Measurements from ENCODE around the gene ZMYND19. TPM values are rescaled to one million over a fixed set of nuclear protein-coding genes. Genes with fewer than 3 reads are reported as not detected.

Gene ZMYND19
- total RNA-seq, 1 donor from 2014 or later, result 4.3 TPM

- H3K4me3 ChIP-seq, result peak overlapping the region in 1 of 2 donors; percentile 14
- intact Hi-C loops (cut with DNase I), result no loop called here
- H3K27me3 ChIP-seq, result no peaks in the 10 kb centered on the region
- no peaks in the 10 kb centered on the region for H3K9me3 ChIP-seq
- peak; percentile 25 to 78 for DNase-seq (ENCODE audit: low spot score in 2 of 2)
- H3K36me3 ChIP-seq, result peaks cover 4 to 6% of the 10 kb centered on the region in 2 donors
- peak overlapping the region; percentile 72 to 74 for H3K27ac ChIP-seq
- TF ChIP-seq CTCF (IDR thresholded peaks at IDR 0.05), result no peak
- H3K4me1 ChIP-seq, result peaks cover 3 to 21% of the 10 kb centered on the region in 2 donors
Observed at GRCh38 chr9:137547687-137548543, 42.4 kb downstream of the ZMYND19 start.

DNA sequence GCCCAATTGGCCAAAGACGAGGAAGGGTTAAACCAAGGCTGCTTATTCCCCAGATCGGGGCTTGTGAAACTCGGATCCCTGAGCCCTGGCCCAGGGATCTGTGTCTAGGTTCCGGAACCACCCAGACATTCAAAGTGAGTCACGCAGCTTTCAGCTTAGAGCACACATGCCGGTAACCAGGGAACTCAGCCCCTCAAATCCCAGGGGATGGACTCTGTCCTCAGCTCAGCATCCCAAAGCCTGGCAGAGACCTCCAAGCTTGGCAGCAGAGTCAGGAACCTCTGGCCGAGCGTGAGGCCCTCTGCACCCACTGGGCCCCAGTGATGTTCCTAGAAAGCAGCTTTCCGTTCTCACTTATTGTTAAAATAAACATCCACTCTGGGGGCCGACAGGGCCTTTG lies 45.2 kb downstream of the ZMYND19 start:
- intact Hi-C loops (cut with DNase I), result no loop called here
- H3K4me3 ChIP-seq, result no peak overlapping the region
- no peaks in the 10 kb centered on the region for H3K9me3 ChIP-seq
- peak; percentile 18 to 85 for DNase-seq (ENCODE audit: low spot score in 2 of 2)
- no peak for TF ChIP-seq CTCF (IDR thresholded peaks at IDR 0.05)
- H3K27me3 ChIP-seq, result no peaks in the 10 kb centered on the region
- peaks cover 3 to 21% of the 10 kb centered on the region in 2 donors for H3K4me1 ChIP-seq
- peak overlapping the region; percentile 13 to 57 for H3K27ac ChIP-seq
- H3K36me3 ChIP-seq, result peaks cover 8 to 28% of the 10 kb centered on the region in 2 donors

- no peak for TF ChIP-seq CTCF (IDR thresholded peaks at IDR 0.05)
- Histone ChIP-seq H3K27ac (no peak overlapping the region), H3K4me1 (peaks cover 0 to 15% of the 10 kb centered on the region in 2 donors), H3K9me3 (no peaks in the 10 kb centered on the region), H3K4me3 (no peak overlapping the region), H3K27me3 (no peaks in the 10 kb centered on the region), H3K36me3 (peaks cover 11 to 31% of the 10 kb centered on the region in 2 donors)
- intact Hi-C loops (cut with DNase I), result no loop called here
- no peak for DNase-seq (ENCODE audit: low spot score in 2 of 2)
Observed at GRCh38 chr9:137544176-137544760, 46.0 kb downstream of the ZMYND19 start.

DNA sequence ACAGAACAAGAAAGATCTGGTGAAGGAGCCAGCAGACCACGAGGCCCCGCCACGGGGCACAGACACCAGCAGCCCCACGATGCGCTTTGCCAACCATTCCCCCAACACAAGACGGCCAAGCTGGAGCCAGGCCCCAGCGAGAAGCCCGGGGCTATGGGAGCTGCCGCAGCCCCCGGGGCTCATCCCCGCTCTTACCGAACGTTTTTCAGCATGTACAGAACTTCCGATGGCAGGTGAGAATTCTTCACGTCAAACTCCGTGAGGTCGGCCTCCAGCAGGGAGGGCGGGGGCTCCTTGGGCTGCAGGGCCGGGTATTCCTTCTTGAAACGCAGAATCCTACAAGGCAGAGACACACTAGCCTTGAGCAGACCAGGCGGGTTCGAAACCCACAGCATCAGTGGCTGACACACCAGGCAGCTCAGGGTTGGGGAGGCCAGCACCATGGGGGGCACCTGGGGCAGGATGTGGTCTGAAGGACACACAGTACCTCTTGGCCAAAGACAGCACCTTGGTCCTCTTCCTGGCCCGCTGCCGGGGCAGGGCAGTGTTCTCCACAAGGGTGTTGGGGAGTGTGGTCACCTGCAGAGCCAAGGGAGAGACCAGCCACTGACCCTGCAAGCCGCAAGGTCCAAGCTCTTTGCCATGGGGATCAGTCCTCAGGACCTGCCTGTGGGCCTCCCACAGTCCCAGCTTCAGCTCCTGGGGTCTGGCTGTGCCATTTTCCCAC lies 46.9 kb downstream of the ZMYND19 start:
- intact Hi-C loops (cut with DNase I), result no loop called here
- H3K27me3 ChIP-seq, result no peaks in the 10 kb centered on the region
- peaks cover 0 to 11% of the 10 kb centered on the region in 2 donors for H3K4me1 ChIP-seq
- TF ChIP-seq CTCF (IDR thresholded peaks at IDR 0.05), result no peak
- no peak for DNase-seq (ENCODE audit: low spot score in 2 of 2)
- H3K9me3 ChIP-seq, result no peaks in the 10 kb centered on the region
- no peak overlapping the region for H3K4me3 ChIP-seq
- H3K36me3 ChIP-seq, result peaks cover 14 to 31% of the 10 kb centered on the region in 2 donors
- no peak overlapping the region for H3K27ac ChIP-seq

DNA sequence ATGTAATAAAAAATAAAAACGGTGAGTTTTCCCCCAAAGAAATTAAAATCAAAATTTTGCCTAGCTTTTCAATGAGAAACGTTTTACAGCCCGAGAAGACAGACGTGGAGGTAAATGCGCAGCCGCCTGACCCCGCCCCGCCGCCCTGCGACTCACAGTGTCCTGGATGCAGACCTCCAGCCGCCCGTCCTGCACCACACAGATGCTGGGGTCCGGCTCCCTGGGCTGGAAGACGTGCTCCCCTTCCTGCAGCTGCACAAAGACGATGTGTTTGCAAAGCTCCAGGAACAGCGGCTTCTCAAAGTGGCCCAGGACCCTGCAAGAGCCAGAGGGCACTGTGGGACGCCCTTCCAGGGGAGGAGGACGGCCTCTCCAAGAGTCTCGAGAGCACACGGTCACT lies 47.8 kb downstream of the ZMYND19 start:
- intact Hi-C loops (cut with DNase I), result no loop called here
- DNase-seq (ENCODE audit: low spot score in 2 of 2), result no peak
- peaks cover 14 to 38% of the 10 kb centered on the region in 2 donors for H3K36me3 ChIP-seq

More for the DNA sequence above, 47.8 kb downstream of the ZMYND19 start:
- Histone ChIP-seq H3K4me1 (peaks cover 0 to 4% of the 10 kb centered on the region in 2 donors), H3K27me3 (no peaks in the 10 kb centered on the region), H3K4me3 (no peak overlapping the region), H3K27ac (no peak overlapping the region), H3K9me3 (no peaks in the 10 kb centered on the region)
- TF ChIP-seq CTCF (IDR thresholded peaks at IDR 0.05), result no peak

Data from ascending aorta (tissue), 2 donors.